Peyer's patch (tissue), 4 donors: ENCODE measurements around the gene KHDC1L.
"Not testable (repeated sequence)": the region's sequence is repeated elsewhere in the genome, so short reads cannot be mapped to it uniquely, and the experiment has no call there.

Experiments used
- POLR2A ChIP-seq, 2 donors: fragments of 450-650 bp; IDR thresholded peaks; one replicate each; pipeline ENCODE4 v1.5.1; 2017; ENCODE audit warnings: antibody characterized with exemption in 2 of 2, mild to moderate bottlenecking in 2 of 2, moderate library complexity in 2 of 2
- TF ChIP-seq, protein P1 (sequence below), 6 experiments: fragments of 450-650 bp in 4 of 6; fragments of 200-600 bp in 2 of 6; sonication (generic) in 1 of 6; IDR thresholded peaks; one replicate each; pipeline ENCODE4 v1.5.1; 2017 to 2019; ENCODE audit warnings: antibody characterized with exemption in 6 of 6, mild to moderate bottlenecking in 3 of 6, moderate library complexity in 1 of 6

DNA sequence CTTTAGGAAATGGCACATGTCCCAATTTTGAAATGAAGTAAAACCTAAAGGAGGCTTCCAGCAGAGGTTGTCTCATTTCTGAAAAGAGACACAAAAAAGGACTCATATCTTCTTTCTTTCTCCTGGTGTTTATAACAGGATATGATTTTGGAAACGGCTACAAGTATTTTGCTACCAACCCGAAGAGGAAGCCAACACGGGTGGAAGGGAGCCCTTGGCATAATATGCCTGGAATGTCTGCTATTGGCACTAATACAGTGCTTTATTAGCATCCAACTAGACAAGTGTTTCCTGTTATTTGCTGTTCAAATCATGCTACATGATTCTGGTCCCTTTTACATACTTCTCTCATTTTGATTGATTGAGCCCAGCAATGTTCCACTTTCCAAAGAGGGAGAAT, 8.7 kb upstream of the KHDC1L start:
- not testable (repeated sequence) for TF ChIP-seq POLR2A (IDR thresholded peaks at IDR 0.05)
- TF ChIP-seq, protein P1, sequence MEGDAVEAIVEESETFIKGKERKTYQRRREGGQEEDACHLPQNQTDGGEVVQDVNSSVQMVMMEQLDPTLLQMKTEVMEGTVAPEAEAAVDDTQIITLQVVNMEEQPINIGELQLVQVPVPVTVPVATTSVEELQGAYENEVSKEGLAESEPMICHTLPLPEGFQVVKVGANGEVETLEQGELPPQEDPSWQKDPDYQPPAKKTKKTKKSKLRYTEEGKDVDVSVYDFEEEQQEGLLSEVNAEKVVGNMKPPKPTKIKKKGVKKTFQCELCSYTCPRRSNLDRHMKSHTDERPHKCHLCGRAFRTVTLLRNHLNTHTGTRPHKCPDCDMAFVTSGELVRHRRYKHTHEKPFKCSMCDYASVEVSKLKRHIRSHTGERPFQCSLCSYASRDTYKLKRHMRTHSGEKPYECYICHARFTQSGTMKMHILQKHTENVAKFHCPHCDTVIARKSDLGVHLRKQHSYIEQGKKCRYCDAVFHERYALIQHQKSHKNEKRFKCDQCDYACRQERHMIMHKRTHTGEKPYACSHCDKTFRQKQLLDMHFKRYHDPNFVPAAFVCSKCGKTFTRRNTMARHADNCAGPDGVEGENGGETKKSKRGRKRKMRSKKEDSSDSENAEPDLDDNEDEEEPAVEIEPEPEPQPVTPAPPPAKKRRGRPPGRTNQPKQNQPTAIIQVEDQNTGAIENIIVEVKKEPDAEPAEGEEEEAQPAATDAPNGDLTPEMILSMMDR (IDR thresholded peaks at IDR 0.05), result not testable (repeated sequence)
